ENCODE measurements around the gene PRMT7. TPM values are rescaled to one million over a fixed set of nuclear protein-coding genes. Genes with fewer than 3 reads are reported as not detected.

PRMT7 gene
- polyA plus RNA-seq, 1 donor from 2014 or later: 203 TPM

GRCh38 chr16:68283801-68284598 lies 26.8 kb upstream of the PRMT7 start:
- no peaks in the 10 kb centered on the region for H3K79me2 ChIP-seq (replicated peaks; ENCODE audit: insufficient read depth, low read length)
- no peaks in the 10 kb centered on the region for H3K36me3 ChIP-seq (ENCODE audit: insufficient read depth, low read length)
- H4K20me1 ChIP-seq (ENCODE audit: insufficient read depth): no peaks in the 10 kb centered on the region
- H3K4me3 ChIP-seq (ENCODE audit: low read length): no peak overlapping the region
- no peak overlapping the region for H3K9ac ChIP-seq (ENCODE audit: low read length)
- no peak overlapping the region for H3K4me2 ChIP-seq (ENCODE audit: low read length)
- H3K9me2 ChIP-seq (ENCODE audit: insufficient read depth, low read length): no peaks in the 10 kb centered on the region
- TF ChIP-seq EZH2 (IDR thresholded peaks at IDR 0.05; ENCODE audit: borderline replicate concordance, insufficient read depth, low read length, poor library complexity, severe bottlenecking) (no peak), REST (IDR thresholded peaks at IDR 0.05; ENCODE audit: borderline replicate concordance) (no peak), MXI1 (conservative IDR thresholded peaks at IDR 0.05; ENCODE audit: poor library complexity, severe bottlenecking) (no peak), SMC3 (conservative IDR thresholded peaks at IDR 0.05; ENCODE audit: poor library complexity) (no peak), RAD21 (conservative IDR thresholded peaks at IDR 0.05) (no peak), CTCF (IDR thresholded peaks at IDR 0.05; ENCODE audit: poor library complexity, severe bottlenecking) (no peak), POLR2AphosphoS5 (IDR thresholded peaks at IDR 0.05) (no peak), TAF1 (IDR thresholded peaks at IDR 0.05; ENCODE audit: low read depth) (no peak), EP300 (conservative IDR thresholded peaks at IDR 0.05; ENCODE audit: poor library complexity, severe bottlenecking) (no peak)
- no peaks in the 10 kb centered on the region for H3K27me3 ChIP-seq (ENCODE audit: insufficient read depth, low read depth, low read length)
- H3F3A ChIP-seq (ENCODE audit: insufficient read depth, low read length, poor library complexity, severe bottlenecking): no peaks in the 10 kb centered on the region
- no peaks in the 10 kb centered on the region for H3K9me3 ChIP-seq (ENCODE audit: low read length)
- H3K27ac ChIP-seq (ENCODE audit: low read length): no peak overlapping the region
- H2AFZ ChIP-seq (ENCODE audit: low read depth, low read length): no peak overlapping the region

GRCh38 chr16:68284847-68285246 lies 26.0 kb upstream of the PRMT7 start:
- Histone ChIP-seq H3K27me3 (ENCODE audit: insufficient read depth, low read depth, low read length) (no peaks in the 10 kb centered on the region), H3K9me3 (ENCODE audit: low read length) (no peaks in the 10 kb centered on the region), H3K36me3 (ENCODE audit: insufficient read depth, low read length) (no peaks in the 10 kb centered on the region), H3F3A (ENCODE audit: insufficient read depth, low read length, poor library complexity, severe bottlenecking) (no peaks in the 10 kb centered on the region), H3K4me3 (ENCODE audit: low read length) (no peak overlapping the region), H2AFZ (ENCODE audit: low read depth, low read length) (no peak overlapping the region), H4K20me1 (ENCODE audit: insufficient read depth) (no peaks in the 10 kb centered on the region), H3K27ac (ENCODE audit: low read length) (no peak overlapping the region), H3K9me2 (ENCODE audit: insufficient read depth, low read length) (no peaks in the 10 kb centered on the region), H3K79me2 (replicated peaks; ENCODE audit: insufficient read depth, low read length) (no peaks in the 10 kb centered on the region), H3K4me2 (ENCODE audit: low read length) (no peak overlapping the region), H3K9ac (ENCODE audit: low read length) (no peak overlapping the region)
- TF ChIP-seq RAD21 (conservative IDR thresholded peaks at IDR 0.05): no peak
- TF ChIP-seq EP300 (conservative IDR thresholded peaks at IDR 0.05; ENCODE audit: poor library complexity, severe bottlenecking): no peak
- no peak for TF ChIP-seq POLR2AphosphoS5 (IDR thresholded peaks at IDR 0.05)
- TF ChIP-seq EZH2 (IDR thresholded peaks at IDR 0.05; ENCODE audit: borderline replicate concordance, insufficient read depth, low read length, poor library complexity, severe bottlenecking): no peak
- TF ChIP-seq SMC3 (conservative IDR thresholded peaks at IDR 0.05; ENCODE audit: poor library complexity): no peak
- no peak for TF ChIP-seq TAF1 (IDR thresholded peaks at IDR 0.05; ENCODE audit: low read depth)
